Measurements from ENCODE around the gene CDK5.

Gene CDK5

GRCh38 chr7:151007469-151007898 lies 50.2 kb downstream of the CDK5 start:
- no peak for TF ChIP-seq CTCF (conservative IDR thresholded peaks at IDR 0.05; ENCODE audit: low read depth, low read length)
- no peak overlapping the region for H3K4me3 ChIP-seq (ENCODE audit: low read length)
- no peak for DNase-seq (ENCODE audit: low read depth)

- DNase-seq (ENCODE audit: low read depth): no peak
Measured at GRCh38 chr7:151006590-151007300, 51.0 kb downstream of the CDK5 start.

GRCh38 chr7:151005566-151005965 lies 52.1 kb downstream of the CDK5 start:
- no peak overlapping the region for H3K4me3 ChIP-seq (ENCODE audit: low read length)
- no peak for TF ChIP-seq CTCF (conservative IDR thresholded peaks at IDR 0.05; ENCODE audit: low read depth, low read length)
- DNase-seq (ENCODE audit: low read depth): no peak

More at GRCh38 chr7:151006590-151007300, 51.0 kb downstream of the CDK5 start:
- no peak overlapping the region for H3K4me3 ChIP-seq (ENCODE audit: low read length)
- no peak for TF ChIP-seq CTCF (conservative IDR thresholded peaks at IDR 0.05; ENCODE audit: low read depth, low read length)

Measured in retinal pigment epithelial cell (primary cell).